GM18507 (cell line): ENCODE data around the gene IFFO2.
A peak's percentile ranks its signal among the peaks of the same experiment; 100 is the strongest.

Experiments
- DNase-seq: peaks from one replicate; pipeline ENCODE4 v3.0.0; 2011; ENCODE audit warnings: low read depth; ENCODE audit not compliant: insufficient read length; ENCODE audit errors: extremely low spot score
- FAIRE-seq: peaks from 2 replicates; lab custom pipeline; 2011; peaks lifted over from hg19 to GRCh38; lab: Jason Lieb, UNC

IFFO2 gene

DNA sequence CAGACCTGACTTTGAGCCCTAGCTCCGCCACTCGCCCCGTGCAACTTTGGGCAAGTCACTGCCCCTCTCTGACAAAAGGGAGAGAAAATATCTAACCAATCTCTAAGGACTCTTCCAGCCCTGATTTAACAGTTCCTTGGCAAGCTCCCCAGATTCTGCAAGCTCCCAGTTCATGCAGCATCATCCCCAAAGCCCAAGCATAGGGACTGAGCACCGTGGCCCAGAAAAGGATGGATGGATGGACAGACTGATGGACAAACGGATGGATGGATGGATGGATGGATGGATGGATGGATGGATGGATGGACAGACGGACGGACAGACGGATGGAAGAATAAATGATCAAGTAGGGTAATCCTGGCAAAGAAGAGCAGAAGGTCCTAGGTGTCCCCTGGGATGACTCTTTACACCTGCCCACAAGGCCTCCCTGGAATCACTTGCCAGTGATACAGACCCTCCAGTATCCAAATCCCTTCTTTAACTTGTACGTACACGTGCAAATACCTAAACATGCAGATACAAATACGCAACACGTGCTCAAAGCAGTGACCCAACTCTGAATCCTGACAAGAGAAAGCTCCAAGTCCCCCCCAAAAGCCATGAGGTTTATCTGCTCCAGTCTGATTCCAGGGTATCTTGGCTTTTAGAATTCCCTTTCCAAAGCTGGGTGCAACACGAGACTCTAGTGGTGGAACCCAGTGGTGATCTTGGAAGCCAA, 16.0 kb downstream of the IFFO2 start:
- no peak for FAIRE-seq

DNA sequence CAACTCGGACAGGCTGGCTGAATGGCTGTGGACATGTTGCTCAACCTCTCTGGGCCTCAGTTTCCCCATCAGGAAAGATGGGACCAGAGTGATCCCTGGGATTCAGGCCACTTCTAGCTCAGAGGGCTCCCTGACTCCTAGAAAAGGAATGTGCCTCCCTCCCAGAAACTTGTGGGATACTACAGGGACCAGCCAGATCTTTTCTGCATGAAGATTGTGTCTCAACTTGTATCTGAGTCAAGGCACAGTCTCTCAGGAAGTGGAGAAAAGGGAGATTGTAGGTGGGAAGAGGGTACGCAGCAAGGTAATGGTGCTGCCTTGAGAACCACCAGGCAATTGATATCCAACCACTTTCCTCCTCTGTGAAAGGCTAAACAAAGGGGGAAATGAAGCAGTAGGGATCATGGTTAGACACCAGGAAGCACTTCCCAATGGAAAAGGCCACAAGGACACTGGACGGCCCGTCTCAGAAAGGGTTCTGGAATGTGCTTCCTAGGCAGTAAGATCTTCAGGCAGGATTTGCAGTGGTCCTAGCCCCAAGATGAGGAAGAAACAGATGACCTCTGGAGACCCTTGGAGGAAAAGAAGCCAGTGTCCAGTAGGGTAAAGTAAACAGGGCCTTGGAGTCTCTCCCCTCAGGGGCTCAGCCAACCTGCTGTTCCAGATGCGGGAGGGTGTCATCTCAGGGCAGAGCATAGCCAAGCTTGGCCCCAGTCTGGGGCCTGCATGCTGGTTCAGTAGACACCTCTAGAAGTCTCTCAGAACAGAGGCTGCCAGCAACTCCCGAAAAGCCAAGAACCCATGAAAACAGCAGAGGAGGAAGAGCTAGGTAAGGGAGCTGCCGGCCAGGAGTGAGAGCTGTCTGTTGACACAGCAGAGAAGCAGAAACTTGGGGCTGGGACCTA, 16.8 kb downstream of the IFFO2 start:
- DNase-seq: no peak

More for the DNA sequence above, 16.0 kb downstream of the IFFO2 start:
- no peak for DNase-seq

GRCh38 chr1:18938707-18939070, 17.8 kb downstream of the IFFO2 start:
- FAIRE-seq: no peak
- no peak for DNase-seq

More for the DNA sequence above, 16.8 kb downstream of the IFFO2 start:
- FAIRE-seq: no peak

- no peak for FAIRE-seq
- DNase-seq: no peak
These were observed 18.3 kb downstream of the IFFO2 start for GRCh38 chr1:18938008-18938706.

DNA sequence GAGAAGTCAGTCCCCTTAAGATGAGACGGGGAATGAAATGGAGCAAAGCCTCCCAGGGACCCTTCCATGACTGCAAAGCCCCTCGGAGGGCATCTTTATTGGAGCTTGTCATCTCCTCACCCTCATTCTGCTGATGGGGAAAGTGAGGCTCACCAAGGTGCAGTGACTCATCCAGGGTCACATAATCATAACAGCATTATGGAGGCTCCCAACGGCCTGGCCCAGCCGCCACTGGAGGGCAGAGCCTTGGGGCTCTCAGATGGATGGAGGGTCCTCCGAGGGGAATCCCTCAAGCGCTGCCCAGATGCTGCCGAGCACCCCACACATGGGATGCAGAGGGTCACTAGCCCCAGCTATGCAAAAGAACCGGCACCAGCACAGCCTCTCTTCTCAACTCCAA, 18.9 kb downstream of the IFFO2 start:
- FAIRE-seq (no peak), DNase-seq (no peak)

DNA sequence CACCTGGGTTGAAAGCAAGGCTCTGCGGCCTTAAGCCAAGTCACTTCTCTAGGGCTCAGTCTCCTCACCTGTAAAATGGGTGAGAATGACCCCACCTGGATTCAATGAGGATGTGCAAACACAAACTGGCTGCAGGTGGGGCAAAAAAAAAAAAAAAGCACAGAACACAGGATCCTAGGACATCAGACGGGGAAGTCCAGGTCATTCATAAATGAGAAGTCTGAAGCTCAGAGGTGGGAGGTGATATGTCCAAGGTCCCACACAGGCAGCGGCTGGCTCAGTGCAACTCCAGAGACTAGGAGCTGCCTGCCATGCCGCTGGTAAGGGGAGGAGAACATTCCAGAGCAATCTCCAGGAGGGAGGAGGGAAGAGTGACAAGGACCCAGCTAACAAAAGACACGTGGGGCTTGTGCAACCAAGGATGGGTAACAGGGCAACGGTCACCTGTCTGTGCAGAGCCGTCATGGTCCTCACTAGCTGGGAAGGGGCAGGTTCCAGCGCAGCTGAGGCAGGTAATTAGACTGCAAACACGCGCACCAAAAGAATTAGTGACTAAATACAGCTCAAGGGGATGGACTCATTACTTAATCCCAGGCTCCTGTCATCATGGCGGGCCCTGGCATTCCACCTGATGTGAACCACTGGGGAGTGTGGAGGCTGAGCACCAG, 19.5 kb downstream of the IFFO2 start:
- DNase-seq: no peak
- no peak for FAIRE-seq

DNA sequence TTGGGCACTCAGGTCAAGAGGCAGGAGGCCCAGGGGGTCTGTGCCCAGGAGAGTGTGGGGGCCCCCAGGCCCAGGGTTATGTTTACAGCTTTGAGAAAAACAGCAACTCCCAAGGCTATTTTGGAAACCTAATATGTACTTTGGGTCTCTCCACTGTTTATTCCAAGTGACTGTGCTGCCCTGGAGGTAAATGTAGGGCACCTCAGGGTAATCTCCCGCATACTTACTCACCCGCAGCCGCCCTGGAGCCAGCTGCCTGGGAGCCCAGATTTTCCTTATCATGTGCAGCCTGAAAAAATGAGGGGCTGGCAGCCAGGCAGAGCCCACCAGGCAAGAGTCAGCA, 20.0 kb downstream of the IFFO2 start:
- no peak for DNase-seq
- FAIRE-seq: no peak

DNA sequence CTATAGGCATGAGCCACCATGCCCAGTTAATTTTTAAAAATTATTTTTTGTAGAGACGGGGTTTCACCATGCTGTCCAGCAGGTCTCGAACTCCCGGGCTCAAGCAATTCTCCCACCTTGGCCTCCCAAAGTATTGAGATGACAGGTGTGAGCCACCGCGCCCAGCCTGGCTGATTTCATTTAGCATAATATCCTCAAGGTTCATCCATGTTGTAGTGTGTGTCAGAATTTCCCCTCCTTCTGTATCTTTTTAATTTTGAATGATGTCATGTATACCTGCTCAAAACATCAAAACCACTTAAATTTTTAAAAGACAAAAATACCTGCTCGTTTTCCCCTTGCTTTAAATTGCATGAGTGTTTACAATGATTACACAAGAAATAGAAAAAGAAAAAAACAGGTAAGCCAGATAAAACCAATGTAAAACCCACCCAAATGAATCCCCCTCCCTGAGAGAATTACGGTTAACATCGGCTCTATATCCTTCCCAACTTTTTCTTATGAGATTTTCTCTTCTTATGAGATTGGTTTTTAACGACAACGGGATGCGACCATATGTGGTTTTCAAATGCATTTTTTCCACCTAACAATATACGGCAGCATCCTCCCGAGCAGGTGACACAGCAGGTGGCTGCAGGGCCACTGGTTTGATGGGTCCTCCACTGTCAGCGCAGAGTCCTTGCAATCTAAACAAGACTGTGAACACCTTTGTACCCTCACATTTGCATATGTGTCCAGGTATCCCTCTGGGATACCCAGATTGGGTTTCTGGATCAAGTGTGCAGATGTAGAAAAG, 22.1 kb downstream of the IFFO2 start:
- no peak for FAIRE-seq
- DNase-seq: no peak

DNA sequence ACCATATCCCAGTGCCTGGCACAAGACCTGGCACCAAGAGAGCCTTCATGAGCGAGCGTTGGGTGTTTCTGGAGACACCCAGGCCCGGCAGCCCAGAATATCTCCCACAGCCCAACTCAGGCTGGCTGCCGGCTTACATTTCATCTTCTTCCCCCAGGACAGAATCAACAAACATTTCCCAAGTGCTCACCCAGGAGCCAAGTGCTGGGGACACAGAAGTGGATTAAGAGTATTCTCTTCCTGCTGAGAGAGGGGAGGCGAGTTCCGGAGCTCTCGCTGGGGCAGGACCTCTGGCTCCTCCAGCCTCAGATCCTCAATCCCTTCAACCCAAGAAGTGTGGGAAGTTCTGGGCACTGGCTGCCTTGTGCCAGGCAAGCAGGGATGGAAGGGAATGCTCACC, 23.6 kb downstream of the IFFO2 start:
- no peak for FAIRE-seq
- DNase-seq: no peak

DNA sequence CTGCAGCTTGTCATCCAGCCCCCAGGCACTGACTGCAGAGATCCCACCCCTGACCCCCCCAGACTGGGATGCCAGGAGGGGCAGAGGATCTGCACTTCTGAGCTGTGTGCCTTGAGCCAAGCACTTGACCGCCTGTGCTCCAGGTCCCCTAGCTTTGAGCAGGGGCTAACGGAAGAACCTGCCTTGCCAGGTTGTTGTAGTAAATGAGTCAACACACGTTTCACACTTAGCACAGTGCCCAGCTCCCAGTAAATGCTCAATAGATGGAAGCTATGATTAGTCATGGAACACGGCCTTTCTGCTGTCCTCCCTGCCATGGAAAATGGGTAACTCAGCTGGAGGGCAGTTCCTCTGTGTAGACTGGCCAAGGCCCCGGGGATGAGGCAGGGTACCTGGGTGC, 24.1 kb downstream of the IFFO2 start:
- FAIRE-seq: no peak
- DNase-seq: no peak

DNA sequence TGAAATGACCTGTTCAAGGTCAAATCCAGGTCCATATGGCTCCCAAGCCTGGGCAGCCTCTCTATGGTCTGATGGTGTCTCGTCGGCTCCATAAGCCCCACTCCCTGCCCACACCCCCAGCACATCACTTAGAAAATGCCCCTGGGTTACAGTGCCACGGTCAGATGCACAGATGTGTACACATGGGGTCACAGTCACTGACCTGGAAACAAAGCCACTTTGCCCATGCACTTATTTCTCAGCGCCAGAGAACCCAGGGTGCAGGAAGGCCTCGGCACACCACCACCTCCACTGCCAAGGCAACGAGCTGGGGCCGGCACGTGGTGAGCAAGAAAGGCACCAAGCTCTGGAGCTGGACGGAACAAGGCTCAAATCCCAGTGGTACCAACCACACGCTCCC, 24.7 kb downstream of the IFFO2 start:
- FAIRE-seq (peak; percentile 21), DNase-seq (no peak)

GRCh38 chr1:18929686-18930085, 26.8 kb downstream of the IFFO2 start:
- DNase-seq (no peak), FAIRE-seq (no peak)

DNA sequence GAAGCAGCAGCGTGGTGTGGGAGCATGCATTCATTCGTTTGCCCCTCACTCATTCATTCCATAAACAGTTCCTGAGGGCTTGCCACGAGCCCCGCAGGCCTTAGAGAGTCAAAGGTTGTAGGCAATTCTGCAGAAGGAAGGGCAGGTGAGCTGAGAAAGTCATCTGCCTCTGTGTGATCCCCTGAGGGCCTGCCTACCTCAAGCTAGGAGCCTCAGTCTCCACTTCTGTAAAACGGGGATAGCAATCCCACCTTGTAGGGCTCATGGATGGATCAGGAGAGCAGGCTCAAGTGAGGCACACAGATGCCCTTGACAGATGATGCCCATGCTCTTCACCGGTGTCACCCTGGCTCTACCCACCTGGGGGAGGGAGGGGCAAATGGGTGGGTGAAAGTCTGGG, 27.5 kb downstream of the IFFO2 start:
- no peak for DNase-seq

GRCh38 chr1:18928406-18928805, 28.1 kb downstream of the IFFO2 start:
- FAIRE-seq: no peak
- no peak for DNase-seq

More for the DNA sequence above, 27.5 kb downstream of the IFFO2 start:
- no peak for FAIRE-seq

GRCh38 chr1:18927654-18928272, 28.7 kb downstream of the IFFO2 start:
- DNase-seq (no peak), FAIRE-seq (peak; percentile 87)

DNA sequence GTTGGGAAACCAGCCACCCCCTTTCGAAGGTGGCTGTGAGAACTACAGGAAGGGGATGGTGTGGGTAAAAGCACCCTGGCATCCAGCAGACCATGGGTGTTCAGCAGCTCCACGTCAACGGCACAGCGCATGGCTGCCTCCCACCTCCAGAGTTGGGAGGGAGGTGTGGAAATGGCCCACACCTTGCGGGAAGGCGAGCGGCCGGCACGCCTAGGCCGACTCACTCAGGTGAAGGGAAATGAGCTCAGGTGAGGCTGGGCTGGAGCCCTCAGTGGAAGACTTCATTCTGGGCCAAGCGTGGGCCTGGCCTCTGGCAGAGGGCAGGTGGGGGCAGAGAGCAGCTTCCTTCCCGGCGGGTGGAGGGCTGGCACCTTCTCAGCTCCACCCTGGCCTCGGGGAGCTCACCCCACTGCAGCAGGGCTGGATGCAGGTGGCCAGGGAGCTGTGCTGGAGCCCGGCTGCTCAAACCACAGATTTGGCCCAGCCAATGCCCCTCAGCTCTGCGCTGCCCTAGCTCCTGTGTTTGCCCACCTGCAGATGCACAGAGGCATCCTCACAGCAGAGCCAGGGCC, 29.3 kb downstream of the IFFO2 start:
- FAIRE-seq (no peak), DNase-seq (no peak)

- DNase-seq (peak; percentile 83), FAIRE-seq (peak; percentile 98)
These were observed 30.0 kb downstream of the IFFO2 start for GRCh38 chr1:18926315-18927081.

GRCh38 chr1:18925279-18925678, 31.2 kb downstream of the IFFO2 start:
- DNase-seq (no peak), FAIRE-seq (no peak)
